Kidney tubule cell (primary cell): ENCODE results near the gene ZMYND11.
"Not testable (repeated sequence)": the region's sequence is repeated elsewhere in the genome, so short reads cannot be mapped to it uniquely, and the experiment has no call there.

Source experiments
- DNase-seq: peaks from one replicate; pipeline ENCODE4 v3.0.0-alpha.2; 2018; ENCODE audit warnings: low spot score

ZMYND11 gene

DNA sequence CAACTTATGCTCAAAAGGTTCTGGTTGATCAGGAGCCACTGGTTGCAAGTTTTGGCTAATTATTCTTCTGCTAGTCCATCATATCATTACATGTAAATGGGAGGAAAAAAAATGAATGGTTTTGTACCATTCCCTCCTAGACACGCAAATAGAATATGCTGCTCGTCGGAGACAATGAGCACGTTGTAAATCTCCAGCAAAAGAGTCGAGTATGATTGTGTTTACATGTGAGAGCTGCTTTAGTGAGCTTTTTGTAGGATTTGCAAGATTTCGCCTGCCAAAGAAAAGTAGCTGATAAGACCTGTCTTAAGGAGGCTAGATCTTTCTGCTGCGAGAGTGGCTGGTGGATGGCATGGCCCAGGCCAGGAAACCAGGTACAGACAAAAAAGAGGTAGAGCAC, 109.0 kb downstream of the ZMYND11 start:
- DNase-seq, result no peak

DNA sequence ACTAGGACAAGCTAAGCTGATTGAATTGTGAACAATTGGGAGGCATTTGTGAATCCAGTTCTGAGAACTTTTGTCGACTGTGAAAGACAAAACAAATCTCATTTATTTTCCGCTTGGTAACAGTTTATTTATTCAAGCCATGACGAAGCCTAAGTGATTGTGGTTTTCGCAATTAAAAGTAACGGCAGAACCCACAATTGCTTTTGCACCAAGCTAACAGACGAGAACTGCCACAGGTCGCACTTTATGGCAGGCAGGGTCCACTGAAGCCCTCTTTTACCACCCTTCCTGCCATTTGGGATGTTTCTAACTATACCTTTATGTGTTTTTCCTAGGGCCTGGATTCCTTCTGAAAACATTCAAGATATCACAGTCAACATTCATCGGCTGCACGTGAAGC, 111.2 kb downstream of the ZMYND11 start:
- DNase-seq, result no peak

DNA sequence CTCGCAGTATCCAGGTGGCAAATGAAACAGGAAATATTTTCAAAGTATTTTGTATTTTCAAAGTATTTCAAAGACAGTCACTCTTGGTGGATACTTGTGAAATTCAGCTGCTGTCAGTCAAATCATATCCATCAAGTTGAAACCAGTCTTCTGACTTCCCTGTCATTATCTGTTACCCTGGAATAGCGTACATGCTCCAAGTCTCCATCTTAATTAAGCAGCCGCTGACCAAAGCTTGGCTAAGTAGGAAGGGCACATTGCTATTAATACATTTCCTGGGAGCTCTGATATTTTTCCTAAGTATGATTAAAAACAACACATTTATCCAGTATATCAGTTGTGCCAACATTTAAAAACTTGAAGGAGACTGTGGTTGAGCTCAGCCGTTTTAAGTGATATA, 112.2 kb downstream of the ZMYND11 start:
- DNase-seq, result no peak

DNA sequence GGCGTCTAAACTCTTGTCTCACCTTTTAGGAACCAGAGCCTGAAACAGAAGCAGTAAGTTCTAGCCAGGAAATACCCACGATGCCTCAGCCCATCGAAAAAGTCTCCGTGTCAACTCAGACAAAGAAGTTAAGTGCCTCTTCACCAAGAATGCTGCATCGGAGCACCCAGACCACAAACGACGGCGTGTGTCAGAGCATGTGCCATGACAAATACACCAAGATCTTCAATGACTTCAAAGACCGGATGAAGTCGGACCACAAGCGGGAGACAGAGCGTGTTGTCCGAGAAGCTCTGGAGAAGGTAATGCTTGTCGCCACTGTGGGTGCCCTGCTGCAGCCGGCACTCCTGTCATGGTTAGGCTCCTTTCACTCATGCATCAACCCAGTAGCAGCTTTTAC, 113.1 kb downstream of the ZMYND11 start:
- DNase-seq, result no peak

DNA sequence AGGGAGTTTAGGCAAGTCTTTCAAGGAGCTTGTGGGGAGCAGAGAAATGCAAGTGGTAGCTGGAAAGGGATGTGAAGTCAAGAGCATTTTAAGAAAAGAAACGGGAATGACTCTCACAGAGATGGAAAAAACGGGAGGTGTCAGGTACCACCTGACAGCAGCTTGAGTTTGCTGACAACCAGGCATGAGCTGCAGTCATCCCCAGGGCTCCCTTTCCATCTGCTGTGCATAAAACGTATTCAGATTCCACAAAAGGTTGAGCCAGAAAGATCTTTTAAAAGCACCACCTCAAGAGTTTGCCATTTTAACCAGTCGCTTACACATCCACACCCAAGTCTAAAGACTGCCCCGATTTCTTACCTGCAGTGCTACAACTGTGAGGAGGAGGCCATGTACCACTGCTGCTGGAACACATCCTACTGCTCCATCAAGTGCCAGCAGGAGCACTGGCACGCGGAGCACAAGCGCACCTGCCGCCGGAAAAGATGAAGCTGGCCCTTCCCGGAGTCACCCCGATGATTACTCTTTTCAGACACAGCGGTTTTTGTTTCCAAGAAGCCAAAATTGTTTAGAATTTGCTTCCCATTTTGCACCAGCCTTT, 116.8 kb downstream of the ZMYND11 start:
- no peak for DNase-seq

DNA sequence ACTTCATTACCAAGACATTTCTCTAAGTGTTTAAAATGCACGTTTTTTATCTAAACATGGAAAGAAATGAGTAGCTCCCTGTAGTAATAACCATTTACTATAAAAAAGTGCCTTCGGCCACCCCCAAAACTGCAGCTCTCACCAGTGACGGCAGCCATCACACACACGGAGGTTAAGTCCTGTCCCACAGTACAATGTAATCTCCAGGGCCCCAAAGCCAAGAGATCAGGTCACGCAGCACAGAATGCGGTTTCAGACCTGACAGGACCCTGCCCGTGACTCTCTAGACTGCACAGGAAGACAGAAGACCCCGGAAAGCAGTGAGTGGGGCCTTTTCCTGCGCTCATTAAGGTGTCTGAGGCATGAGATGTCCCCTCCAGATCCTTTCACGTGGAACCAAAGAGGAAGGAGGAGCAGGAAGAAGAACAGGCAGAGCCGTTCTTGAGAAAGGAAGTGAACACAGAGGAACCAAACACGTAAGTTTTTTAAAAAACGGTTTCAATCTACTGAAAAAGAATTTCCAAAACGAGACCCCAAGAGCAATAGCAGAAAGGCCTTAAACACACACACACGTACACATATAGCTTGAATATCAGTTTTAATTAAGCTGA, 125.7 kb downstream of the ZMYND11 start:
- no peak for DNase-seq

DNA sequence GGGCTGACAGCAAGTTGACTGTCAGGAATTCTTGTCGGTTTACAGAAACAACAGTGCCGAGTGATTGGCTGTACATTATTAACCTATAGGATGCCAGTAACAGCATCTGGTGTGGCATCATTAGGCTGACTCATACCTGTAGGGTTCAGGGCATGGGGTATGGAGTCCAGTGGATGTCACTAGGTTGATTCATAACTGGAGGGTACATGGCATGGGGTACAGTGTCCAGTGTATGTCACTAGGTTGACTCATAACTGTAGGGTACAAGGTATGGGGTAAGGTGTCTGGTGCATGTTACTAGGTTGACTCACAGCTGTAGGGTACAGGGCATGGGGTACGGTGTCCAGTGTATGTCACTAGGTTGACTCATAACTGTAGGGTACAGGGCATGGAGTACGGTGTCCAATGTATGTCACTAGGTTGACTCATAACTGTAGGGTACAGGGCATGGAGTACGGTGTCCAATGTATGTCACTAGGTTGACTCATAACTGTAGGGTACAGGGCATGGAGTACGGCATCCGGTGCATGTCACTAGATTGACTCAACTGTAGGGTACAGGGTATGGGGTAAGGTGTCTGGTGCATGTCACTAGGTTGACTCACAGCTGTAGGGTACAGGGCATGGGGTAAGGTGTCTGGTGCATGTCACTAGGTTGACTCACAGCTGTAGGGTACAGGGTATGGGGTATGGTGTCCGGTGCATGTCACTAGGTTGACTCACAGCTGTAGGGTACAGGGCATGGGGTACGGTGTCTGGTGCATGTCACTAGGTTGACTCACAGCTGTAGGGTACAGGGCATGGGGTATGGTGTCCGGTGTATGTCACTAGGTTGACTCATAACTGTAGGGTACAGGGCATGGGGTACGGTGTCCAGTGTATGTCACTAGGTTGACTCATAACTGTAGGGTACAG, 129.2 kb downstream of the ZMYND11 start:
- DNase-seq, result peak; percentile 12

DNA sequence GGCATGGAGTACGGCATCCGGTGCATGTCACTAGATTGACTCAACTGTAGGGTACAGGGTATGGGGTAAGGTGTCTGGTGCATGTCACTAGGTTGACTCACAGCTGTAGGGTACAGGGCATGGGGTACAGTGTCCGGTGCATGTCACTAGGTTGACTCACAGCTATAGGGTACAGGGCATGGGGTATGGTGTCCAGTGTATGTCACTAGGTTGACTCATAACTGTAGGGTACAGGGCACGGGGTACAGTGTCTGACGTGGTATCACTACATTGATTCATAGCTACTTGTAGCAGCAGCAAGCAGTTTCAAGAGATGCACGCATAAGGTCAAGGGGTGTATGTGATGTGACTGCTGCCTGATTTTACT, 129.8 kb downstream of the ZMYND11 start:
- not testable (repeated sequence) for DNase-seq

DNA sequence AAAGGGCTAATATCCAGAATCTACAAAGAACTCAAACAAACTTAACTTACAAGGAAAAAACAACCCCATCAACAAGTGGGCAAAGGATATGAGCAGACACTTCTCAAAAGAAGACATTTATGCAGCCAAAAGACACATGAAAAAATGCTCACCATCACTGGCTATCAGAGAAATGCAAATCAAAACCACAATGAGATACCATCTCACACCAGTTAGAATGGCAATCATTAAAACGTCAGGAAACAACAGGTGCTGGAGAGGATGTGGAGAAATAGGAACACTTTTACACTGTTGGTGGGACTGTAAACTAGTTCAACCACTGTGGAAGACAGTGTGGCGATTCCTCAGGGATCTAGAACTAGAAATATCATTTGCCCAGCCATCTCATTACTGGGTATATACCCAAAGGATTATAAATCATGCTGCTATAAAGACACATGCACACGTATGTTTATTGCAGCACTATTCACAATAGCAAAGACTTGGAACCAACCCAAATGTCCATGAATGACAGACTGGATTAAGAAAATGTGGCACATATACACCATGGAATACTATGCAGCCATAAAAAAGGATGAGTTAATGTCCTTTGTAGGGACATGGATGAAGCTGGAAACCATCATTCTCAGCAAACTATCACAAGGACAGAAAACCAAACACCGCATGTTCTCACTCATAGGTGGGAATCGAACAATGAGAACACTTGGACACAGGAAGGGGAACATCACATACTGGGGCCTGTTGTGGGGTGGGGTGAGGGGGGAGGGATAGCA, 130.7 kb downstream of the ZMYND11 start:
- not testable (repeated sequence) for DNase-seq

DNA sequence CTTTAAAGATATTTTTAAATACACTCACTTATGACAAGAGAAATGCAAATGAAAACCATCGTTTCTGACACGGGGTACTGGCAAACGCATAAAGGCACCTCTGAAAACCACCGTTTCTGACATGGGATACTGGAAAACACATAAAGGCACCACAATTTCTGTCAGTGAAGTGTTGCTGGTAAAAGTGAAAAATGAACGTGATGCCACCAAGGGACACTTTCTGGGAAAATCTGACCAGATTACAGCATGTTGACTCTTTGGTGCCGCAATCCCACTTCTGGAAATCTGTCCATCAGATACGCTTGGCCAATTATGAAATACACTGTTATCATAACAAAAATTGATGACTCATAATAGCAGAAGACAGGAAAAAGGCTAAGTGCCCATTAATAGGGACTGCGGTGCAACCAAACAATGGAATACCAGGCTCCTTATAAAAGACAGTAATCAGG, 131.7 kb downstream of the ZMYND11 start:
- DNase-seq, result no peak

DNA sequence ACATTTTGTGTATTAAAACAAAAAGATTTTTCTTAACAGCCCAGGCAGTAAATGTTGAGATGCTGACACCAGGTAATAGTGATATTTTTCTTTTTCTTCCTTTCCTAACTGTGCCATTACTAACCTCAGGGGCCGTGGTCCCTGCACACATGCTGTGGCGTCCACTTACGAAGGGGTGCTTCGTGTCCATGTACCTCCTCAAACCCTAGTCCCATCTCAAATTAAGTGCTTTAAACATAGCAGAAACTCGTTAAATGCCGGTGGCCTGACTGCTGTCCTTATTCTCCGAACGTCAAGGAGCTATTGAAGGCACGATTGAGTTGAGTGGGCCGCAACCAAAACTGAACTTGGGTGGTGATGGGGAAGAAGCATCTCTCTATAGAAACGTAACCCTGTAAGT, 132.4 kb downstream of the ZMYND11 start:
- DNase-seq, result no peak

DNA sequence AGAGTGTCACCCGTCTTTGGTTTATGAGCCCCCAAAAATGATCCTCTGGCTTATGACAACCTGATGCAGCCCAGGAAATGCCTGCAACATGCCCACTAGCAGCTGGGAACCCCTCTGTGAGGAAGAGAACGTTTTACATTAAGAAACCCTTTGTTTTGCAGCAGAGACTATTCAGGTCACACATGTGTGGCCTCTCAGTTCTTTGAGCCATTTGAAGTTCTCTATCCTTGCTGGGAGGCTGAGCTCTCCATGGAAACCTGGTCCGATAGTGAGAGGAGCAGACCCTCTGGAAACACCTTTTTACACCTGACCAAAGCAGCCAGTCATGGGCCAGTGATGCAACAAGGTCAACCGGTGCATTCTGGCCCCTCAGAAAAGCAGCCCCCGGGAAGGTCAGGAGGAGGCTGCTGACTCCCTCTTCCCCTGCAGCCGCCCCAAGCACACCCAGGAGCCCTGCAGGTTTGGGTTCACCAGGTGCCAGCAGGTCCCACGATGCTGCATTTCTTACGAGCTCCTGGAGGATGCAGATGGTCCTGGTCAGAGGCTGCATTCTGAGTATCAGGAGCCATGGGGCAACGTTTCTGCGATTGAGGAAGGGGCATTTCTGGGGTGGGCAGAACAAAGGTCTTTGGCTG, 134.3 kb downstream of the ZMYND11 start:
- DNase-seq, result no peak

DNA sequence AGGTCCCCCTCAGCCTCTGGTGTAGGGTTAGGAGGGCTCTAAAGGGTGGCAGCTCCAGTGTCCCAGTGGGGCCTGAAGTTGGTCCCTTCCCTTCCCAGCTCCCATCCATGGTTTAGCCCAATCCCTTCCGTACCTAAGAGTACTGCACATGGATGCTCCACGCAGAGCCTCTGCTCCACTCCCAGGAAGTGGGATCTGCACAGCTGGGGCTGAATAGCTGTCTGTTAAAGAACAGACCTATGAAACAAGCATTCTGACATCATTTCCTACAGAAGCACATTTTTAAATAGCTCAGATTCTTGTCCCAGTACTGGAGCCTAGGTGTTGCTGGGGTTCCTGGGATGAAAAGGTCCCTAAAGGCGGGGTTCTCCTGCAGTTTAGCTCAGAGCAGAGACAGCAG, 135.9 kb downstream of the ZMYND11 start:
- no peak for DNase-seq

DNA sequence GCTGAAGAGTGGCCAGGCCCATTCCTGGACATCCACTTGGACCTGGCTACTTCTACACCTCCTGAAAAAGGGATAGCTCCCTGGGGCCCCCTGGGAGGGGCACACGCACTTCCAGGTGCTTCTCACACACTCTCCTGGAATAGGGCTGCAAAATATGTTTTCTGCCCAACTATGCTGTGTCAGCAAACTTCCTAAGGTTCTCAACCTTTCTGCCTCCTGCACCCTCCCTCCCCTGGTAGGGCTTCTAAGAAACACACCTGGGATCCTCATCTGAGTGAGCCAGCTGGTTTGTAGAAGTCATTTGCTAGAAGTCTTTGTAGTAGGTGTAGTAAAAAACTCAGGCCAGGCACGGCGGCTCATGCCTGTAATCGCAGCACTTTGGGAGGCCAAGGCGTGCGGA, 136.5 kb downstream of the ZMYND11 start:
- DNase-seq, result no peak

DNA sequence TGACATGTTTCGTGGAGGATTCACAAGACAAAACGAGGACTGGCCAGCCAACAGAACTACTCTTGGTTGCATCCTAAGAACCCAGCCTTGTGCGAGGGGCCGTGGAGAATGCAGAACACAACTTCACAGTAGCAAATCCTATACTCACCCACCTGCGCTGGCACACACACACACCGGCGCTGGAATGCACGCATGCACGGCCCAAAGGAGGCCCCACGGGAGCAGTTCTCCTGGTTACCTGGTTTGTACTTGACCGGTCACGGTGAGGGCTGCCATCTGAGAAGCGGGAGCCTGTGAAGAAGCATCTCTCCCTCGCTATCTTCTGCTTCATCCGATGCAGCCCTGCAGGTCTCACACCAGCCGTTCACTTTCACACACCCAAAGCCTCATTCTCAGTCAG, 137.8 kb downstream of the ZMYND11 start:
- DNase-seq, result no peak

DNA sequence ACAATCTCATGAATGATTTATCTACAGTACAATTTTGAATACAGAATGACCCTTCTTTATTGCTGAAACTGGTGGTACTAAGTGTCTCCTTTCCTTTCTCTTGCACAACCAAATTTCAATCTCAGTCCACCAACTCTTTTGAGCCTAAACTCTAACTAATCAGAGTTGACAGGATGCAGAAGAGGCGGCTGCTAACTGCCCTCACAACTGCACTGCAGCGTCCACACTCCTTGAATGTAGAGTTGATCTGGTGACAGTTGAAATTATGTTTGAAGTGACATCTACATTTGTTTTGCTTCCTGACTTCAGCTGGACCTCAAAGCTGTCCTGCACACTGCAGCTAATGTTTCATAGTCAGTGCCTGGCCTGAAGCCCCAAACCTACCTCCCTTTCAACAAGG, 139.6 kb downstream of the ZMYND11 start:
- DNase-seq, result no peak

DNA sequence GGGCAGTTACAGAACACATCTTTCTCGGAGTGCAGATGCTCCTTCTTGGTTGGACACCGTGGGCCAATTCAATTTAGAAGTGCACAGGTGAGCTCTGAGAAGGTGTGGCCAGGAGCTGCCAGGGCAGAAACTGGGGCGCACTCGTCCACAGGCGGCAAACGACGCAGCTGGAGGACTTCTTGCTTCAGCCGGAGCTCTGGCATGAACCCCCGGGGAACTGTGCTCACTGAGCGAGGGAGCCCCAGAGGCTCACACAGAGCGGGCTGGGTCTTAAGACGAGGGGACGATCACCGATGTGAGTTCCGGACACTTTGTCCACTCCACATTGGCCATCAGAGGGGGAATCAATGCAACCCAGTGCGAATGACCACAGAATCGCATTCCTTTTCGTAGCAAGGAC, 140.4 kb downstream of the ZMYND11 start:
- no peak for DNase-seq

DNA sequence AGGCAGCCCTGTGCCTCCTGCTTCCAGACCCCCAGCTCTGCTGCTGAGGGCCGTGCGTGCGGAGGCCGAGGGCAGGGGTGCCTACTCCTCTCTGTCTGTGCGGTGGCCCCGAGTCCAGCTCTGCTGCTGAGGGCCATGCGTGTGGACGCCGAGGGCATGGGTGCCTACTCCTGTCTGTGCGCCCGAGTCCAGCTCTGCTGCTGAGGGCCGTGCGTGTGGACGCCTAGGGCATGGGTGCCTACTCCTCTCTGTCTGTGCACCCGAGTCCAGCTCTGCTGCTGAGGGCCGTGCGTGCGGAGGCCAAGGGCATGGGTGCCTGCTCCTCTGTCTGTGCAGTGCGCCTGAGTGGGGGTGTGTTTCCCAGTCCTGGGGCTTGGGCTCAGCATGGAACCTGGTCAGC, 142.7 kb downstream of the ZMYND11 start:
- no peak for DNase-seq

DNA sequence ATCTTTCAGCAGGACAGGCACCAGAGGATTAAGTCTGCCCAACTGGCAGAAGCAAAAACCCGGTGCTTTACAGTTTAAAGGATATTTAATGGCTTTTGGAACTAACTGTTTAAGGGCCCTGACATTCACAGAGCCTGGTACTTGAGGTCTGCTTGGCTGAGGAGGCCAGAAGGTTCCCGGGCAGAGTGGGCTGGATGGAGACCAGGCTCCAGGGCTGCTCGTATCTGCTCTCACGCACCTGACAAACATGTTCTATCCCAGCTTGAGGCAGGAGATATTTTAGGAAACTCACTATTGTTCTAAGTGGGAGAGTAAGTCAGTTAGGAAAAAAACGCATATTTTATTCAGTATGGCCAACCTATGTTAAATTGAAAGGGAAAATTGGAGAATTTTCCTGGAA, 143.5 kb downstream of the ZMYND11 start:
- no peak for DNase-seq

DNA sequence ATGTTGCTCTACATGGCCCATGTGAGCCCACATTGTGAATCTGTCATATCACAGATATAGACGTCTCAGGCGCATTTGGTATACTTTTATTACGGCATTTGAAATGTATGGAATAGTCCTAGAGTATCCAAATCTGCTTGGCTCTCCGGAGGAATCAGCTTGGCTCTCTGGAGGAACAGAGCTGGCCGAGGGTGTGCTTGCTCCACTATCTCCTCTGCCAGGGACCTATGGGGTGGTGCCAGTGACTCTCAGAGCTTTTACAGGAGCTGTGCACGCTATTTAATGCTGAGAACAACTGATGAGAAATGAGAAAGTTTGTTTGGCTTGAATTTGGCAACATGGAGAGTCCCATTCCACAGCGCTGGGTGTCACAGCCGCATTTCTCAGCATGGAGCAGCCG, 144.0 kb downstream of the ZMYND11 start:
- no peak for DNase-seq

DNA sequence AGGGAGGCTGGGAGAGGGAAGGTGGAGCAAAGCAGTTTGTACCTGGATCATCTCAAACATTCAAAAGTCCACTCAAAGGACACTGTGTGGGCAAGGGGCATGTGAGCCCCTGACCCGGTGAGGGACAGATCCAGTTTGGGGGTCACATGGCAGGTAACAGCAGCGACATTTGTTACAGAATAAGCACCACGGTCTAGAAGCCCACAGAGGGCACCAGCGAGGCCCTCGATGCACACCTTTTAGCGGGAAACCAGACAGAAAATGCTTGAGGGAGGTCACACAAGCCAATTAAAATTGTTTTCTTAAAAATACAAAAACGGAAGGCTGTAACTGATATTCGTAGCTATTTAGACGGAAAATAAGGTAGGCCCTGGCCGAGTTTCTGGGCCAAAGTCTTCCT, 144.4 kb downstream of the ZMYND11 start:
- no peak for DNase-seq
